ENCODE measurements around the gene CNGA1. TPM values are rescaled to one million over a fixed set of nuclear protein-coding genes. Genes with fewer than 3 reads are reported as not detected.
"Not testable (repeated sequence)": the region's sequence is repeated elsewhere in the genome, so short reads cannot be mapped to it uniquely, and the experiment has no call there.

The CNGA1 gene
- total RNA-seq, 1 experiment from 2014 or later: 0.05 TPM

DNA sequence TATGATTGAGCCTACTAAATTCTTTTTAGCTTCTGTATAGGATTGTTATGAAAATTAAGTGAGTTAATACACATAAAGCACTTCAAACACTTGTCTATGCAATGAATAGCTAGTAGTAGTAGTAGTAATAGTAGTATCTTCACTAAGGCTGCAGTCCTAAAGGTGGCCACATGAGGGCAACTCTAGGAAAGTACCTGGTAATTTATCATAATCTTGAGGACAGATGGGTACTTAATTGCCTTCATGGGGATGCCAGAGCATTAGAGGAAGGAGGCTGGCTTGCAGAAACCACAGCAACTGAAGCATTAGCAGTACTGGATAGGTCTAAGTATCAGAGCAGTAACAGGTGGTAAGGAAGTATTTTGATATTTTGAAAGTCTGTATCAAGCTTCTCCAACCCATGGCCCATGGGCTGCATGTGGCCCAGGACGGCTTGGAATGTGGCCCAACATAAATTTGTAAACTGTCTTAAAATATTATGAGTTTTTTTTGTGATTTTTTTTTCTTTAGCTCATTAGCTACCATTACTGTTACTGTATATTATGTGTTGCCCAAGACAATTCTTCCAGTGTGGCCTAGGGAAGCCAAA is 17.4 kb upstream of the CNGA1 start:
- DNase-seq (ENCODE audit: low read depth, low spot score): peak; percentile 64
- in situ Hi-C loops (cut with HindIII; ENCODE audit: low pct_unique_long_range_greater_than_20kb, low sequenced_read_pairs): no loop called here

DNA sequence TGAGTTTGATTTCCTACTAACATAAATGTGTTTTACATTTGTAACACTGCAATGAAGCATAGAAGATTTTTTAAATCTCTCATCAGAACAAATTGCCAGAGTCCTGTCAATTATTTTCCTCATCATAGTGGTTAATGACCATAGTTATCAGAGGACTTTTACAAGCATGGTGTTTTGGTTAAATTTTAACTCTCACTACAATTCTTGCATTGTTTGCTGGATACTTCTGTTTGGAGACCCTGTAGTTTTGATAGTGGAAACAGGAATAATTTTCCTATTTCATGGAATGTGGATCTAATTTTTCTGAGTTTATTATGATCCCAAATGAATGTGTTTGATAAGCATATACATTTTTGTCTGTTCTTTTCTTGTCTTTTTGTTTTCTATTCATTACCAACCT is 16.9 kb upstream of the CNGA1 start:
- in situ Hi-C loops (cut with HindIII; ENCODE audit: low pct_unique_long_range_greater_than_20kb, low sequenced_read_pairs): no loop called here

DNA sequence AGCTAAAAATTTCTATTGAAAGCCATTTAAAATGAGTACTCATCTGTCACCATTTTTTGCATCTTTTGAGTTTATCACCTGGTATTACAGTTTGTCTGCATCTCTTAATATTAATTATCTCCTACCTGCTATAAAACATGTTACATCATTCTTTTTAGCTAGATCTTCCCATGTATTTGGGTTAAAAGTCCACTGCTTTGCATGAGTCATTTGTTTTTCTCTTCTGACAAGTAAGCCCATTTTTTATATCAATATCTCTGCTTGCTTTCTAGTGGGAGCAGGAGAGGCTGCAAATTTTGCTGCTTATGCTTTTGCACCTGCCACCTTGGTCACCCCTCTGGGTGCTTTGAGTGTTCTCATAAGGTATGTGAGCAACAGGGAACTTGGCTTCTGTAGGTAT is 16.2 kb upstream of the CNGA1 start:
- in situ Hi-C loops (cut with HindIII; ENCODE audit: low pct_unique_long_range_greater_than_20kb, low sequenced_read_pairs): no loop called here
- DNase-seq (ENCODE audit: low read depth, low spot score): no peak

More for the DNA sequence above, 16.9 kb upstream of the CNGA1 start:
- no peak for DNase-seq (ENCODE audit: low read depth, low spot score)

DNA sequence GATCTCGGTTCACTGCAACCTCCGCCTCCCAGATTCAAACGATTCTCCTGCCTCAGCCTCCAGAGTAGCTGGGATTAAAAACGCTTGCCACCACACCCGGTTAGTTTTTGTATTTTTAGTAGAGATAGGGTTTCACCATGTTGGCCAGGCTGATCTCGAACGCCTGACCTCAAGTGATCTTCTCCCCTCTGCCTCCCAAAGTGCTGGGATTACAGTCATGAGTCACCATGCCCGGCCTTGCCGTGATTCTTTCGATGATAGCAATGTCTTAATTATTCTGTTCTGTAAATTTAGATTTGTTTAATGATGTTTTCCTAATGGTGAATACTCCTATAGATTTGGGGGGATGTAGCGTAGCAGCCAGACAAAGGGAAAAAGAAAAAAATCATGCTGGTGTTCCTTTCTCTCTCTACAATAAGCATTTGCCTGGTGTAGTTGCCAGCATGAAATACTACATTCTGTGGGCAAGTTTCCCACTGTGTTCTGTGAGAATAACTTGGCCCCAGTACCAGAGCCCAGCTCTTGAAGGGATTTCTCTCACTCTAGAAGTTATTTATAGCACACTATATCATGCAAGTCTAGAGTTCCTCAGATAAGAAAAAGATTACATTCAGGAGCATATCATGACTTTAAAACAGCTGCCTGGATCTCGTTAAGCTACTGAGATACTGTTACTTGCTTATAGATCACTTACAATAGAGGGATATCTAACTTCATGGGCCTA is 15.5 kb upstream of the CNGA1 start:
- no peak for DNase-seq (ENCODE audit: low read depth, low spot score)
- in situ Hi-C loops (cut with HindIII; ENCODE audit: low pct_unique_long_range_greater_than_20kb, low sequenced_read_pairs): no loop called here

DNA sequence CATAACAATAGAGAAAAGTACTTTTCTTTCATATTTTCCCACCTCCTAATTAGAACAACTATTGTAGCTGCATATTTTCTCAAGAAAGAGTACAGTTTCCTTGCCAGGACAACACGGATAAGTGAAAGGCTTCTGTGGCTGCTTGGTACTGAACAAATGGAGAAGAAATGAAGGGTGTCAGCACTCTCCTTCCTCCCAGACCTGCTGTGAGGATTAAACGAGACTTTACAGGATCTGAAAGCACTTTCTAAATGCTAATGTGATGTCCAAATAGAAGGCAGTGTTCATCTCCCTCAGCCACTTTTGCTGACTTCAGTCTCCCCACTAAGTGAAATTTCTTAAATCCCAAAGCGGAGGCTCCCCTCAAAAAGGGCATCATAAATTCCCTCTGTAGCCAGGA is 14.0 kb upstream of the CNGA1 start:
- in situ Hi-C loops (cut with HindIII; ENCODE audit: low pct_unique_long_range_greater_than_20kb, low sequenced_read_pairs): no loop called here

DNA sequence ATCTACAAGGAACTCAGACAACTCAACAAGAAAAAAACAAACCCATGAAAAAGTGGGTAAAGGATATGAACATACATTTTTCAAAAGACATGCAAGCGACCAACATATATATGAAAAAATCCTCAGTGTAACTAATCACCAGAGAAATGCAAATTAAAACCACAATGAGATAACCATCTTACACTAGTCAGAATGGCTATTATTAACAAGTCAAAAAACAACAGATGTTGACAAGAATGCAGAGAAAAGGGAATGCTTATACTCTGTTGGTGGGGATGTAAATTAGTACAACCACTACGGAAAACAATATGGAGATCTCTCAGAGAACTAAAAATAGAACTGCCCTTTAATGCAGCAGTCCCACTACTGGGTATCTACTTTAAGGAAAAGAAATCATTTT is 12.2 kb upstream of the CNGA1 start:
- DNase-seq (ENCODE audit: low read depth, low spot score): no peak
- in situ Hi-C loops (cut with HindIII; ENCODE audit: low pct_unique_long_range_greater_than_20kb, low sequenced_read_pairs): no loop called here

More for the DNA sequence above, 14.0 kb upstream of the CNGA1 start:
- no peak for DNase-seq (ENCODE audit: low read depth, low spot score)

DNA sequence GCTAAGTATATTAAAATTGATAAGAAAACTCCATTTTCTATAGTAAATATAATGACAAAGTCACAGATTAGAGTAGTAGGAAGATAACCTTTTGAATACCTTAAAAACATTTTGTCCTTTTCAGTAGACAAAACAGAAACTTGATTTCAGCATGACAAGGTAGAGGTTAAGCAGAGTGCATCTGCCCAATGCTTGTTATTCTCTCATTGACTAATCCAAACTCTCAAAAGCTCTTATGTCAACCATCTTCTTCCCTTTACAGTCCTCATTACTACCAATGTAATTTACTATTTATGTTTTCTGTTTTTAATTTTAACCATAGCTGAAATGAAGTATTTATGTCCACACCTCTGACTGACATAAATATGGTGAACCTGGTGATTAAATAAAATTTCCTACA is 11.2 kb upstream of the CNGA1 start:
- in situ Hi-C loops (cut with HindIII; ENCODE audit: low pct_unique_long_range_greater_than_20kb, low sequenced_read_pairs): no loop called here
- DNase-seq (ENCODE audit: low read depth, low spot score): no peak

DNA sequence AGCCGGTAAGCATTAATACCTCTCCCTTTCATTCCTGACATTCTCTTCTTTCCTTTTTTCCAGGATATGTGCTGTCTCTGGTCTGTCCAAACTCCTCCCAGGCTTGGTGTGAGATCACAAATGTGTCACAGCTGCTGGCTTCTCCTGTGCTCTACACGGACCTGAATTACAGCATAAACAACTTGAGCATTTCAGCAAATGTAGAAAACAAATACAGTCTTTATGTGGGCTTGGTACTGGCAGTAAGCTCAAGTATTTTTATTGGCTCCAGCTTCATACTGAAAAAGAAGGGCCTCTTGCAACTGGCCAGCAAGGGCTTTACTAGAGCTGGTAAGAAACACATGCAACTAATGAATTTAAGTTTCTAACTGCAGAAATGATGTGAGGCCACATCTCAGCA is 8.5 kb upstream of the CNGA1 start:
- peak; percentile 53 for DNase-seq (ENCODE audit: low read depth, low spot score)
- in situ Hi-C loops (cut with HindIII; ENCODE audit: low pct_unique_long_range_greater_than_20kb, low sequenced_read_pairs): no loop called here

DNA sequence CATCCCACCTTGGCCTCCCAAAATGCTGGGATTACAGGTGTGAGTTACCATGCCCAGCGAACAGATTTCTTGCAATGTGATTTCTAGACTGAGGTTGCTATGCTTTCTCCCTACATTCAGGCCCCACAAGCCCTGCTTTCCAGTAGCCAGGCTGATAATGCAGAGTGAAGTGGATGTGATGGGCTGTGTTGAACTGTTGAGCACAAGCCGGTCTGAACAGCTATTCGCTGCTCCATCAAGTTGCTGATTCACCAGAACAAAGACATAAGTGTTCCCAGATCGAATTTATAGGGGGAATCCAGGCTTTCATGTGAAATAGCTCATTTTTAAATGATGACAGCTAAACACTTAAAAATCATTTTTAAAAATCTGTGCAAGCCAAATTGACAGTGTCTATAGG is 8.0 kb upstream of the CNGA1 start:
- DNase-seq (ENCODE audit: low read depth, low spot score): no peak
- in situ Hi-C loops (cut with HindIII; ENCODE audit: low pct_unique_long_range_greater_than_20kb, low sequenced_read_pairs): no loop called here

DNA sequence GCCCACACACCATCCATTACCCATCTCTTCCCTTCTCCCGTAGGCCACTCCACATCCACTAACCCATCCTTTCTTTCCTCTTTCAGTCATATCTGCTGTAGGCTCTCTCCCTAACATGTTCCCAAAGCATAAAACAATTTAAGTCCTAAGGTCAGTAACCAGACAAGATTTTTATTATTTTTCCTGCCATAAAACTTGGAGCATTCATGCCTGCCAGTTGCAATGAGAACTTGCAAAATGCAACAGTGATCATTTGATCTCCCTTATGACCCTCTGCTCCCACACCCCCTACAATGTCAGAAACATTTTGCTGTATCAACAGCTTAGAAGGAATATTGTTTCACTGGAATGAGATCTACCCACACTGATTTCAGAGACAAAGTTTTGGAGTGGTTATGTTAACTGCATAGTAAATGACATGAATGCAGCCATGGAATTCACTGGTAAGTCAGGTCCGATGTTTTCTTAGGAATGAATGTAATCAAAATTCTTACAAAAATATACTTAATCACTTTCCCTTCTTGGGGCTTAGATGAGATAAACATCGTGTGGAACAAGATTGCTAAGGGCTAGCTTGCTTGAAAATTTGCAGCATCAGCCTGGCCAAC is 5.8 kb upstream of the CNGA1 start:
- no peak for DNase-seq (ENCODE audit: low read depth, low spot score)
- in situ Hi-C loops (cut with HindIII; ENCODE audit: low pct_unique_long_range_greater_than_20kb, low sequenced_read_pairs): no loop called here

DNA sequence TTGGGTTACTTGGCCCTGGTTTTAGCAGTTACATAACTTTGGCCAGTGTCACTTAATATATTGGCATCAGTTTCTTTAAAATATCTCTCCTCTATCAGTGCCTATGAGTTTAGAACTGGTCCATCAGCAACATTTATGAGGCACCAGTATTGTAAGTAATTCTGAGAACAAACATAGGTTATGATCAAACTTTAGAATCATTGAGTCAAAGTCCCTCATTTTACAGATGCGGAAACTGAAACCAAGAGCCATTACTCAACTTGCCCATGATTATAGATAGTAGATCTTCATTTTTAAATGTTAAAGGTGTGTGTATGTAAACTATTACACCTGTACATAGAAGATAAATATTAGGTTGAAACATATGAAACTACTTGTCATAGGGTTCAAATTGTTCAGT is 4.6 kb upstream of the CNGA1 start:
- DNase-seq (ENCODE audit: low read depth, low spot score): no peak
- in situ Hi-C loops (cut with HindIII; ENCODE audit: low pct_unique_long_range_greater_than_20kb, low sequenced_read_pairs): no loop called here

DNA sequence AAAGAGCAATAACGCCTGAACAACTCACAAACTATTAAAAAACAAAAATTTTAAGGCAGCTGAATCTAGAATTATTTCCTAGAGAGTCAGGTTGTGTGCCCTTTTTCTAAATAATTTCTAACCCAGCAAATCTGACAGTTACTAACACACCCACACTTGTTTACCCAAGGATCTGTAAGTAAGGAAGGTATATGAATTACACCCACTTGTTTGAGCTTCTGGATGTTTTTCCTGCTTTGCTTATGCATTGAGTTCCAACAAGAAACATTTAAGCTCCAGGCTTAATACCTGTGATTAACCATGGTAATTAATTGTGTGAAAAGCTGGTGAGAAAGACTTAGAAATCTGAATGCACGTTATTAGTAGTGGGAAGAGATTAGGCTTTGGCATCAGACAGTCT is 1.6 kb upstream of the CNGA1 start:
- in situ Hi-C loops (cut with HindIII; ENCODE audit: low pct_unique_long_range_greater_than_20kb, low sequenced_read_pairs): no loop called here
- no peak for DNase-seq (ENCODE audit: low read depth, low spot score)

DNA sequence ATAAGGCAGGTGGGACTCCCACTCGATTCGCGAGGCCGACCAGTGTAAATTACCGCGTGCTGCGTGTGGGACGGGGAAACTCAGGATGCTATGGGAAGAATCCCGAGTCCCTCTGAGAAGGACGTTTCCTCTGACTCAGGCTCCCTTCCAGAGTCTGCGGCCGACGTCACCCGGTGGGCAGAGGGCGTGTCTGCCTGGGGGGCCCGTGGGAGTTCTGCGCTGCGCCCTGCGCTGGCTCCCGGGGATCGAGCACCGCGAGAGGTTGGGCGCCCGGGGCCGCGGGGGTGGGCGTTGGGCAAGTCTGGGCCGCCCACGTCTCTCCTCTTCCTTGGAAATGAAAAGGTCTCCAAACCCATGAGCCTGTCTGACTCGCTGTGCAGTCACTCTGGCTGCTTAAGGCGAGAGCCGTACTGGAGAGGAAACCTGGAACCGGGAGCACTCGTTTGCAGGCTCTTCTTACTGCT is 659 bp upstream of the CNGA1 start:
- in situ Hi-C loops (cut with HindIII; ENCODE audit: low pct_unique_long_range_greater_than_20kb, low sequenced_read_pairs): no loop called here
- DNase-seq (ENCODE audit: low read depth, low spot score): no peak

DNA sequence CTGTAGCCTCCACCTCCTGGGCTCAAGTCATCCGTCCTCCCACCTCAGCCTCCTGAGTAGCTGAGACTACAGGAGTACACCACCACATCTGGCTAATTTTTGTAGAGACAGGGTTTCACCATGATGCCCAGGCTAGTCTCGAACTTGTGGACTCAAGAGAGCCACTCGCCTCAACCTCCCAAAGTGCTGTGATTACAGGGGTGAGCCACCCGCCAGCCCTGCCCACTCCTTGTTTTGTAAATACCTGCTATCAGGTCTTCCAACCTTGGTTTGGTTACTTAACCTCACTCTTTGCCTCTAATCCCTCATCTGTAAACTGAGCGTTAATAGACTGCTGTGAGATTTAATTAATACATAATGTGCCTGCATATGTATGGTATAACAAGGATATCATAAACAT is 803 bp downstream of the CNGA1 start:
- DNase-seq (ENCODE audit: low read depth, low spot score): no peak
- in situ Hi-C loops (cut with HindIII; ENCODE audit: low pct_unique_long_range_greater_than_20kb, low sequenced_read_pairs): no loop called here

DNA sequence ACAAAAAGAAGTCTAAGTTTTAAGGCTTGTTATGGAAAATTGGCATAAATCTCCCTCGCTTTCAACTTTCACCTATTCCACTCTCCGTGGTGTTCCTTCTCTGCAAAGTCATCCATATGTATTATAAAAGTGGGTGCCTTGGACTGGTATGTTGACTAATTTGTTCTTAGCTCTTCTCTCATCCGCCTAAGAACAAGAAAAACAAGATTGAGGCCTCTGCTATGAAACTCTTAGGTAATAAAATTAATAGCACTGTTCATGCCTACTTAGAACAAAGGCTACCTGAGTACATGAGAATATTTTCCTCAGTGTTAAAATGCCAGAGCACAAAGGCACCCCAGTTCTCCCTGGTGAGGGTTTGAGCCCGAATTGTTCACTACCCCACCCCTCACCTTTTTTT is 1.3 kb downstream of the CNGA1 start:
- in situ Hi-C loops (cut with HindIII; ENCODE audit: low pct_unique_long_range_greater_than_20kb, low sequenced_read_pairs): no loop called here
- DNase-seq (ENCODE audit: low read depth, low spot score): no peak

DNA sequence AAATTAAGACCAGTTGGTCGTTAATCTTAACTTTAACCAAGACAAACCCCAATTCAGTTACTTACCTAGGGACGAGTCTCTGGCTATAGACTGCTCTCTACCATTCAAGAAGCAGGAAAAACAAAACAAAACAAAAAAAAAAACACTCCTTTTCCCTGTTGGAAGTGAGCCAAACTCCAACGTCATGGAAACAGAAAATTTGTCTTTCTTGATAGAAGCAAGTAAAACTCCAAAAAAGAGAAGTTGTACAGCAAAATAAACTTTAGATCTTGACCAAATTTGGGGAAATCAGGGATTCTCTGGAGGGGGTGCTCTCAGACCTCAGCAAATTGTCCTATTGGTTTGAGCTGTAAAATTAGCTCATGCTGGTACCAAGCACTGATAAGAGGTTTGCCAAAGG is 3.7 kb downstream of the CNGA1 start:
- in situ Hi-C loops (cut with HindIII; ENCODE audit: low pct_unique_long_range_greater_than_20kb, low sequenced_read_pairs): no loop called here
- no peak for DNase-seq (ENCODE audit: low read depth, low spot score)

DNA sequence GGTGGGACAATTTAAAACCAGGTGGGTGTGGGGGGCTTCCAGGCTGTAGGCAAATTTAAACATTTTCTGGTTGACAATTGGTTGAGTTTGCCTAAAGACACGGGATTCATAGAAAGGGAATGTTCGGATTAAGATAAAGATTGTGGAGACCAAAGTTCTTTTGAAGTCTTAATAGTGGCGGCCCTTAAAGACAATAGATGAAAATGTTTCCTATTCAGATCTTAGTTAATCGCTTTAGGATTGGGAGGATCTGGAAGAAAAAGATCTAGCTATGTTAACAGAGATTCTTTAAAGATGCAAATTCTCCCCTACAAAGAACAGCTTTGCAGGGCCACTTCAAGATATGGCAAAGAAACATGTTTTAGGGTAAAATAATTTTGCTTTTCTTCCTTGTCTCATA is 4.8 kb downstream of the CNGA1 start:
- no peak for DNase-seq (ENCODE audit: low read depth, low spot score)
- in situ Hi-C loops (cut with HindIII; ENCODE audit: low pct_unique_long_range_greater_than_20kb, low sequenced_read_pairs): no loop called here

DNA sequence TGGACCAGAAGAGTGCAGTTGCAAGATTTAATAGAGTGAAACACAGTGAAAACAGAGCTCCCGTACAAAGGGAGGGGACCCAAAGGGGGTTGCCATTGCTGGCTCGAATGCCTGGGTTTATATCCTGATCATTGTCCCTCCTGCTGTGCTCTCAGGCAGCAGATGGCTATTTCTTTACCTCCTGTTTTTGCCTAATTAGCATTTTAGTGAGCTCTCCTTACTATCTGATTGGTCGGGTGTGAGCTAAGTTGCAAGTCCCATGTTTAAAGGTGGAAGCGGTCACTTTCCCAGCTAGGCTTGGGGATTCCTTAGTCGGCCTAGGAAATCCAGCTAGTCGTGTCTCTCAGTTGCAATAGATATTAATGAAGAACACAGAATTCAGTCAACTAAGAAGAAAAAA is 5.6 kb downstream of the CNGA1 start:
- in situ Hi-C loops (cut with HindIII; ENCODE audit: low pct_unique_long_range_greater_than_20kb, low sequenced_read_pairs): not testable (repeated sequence)

DNA sequence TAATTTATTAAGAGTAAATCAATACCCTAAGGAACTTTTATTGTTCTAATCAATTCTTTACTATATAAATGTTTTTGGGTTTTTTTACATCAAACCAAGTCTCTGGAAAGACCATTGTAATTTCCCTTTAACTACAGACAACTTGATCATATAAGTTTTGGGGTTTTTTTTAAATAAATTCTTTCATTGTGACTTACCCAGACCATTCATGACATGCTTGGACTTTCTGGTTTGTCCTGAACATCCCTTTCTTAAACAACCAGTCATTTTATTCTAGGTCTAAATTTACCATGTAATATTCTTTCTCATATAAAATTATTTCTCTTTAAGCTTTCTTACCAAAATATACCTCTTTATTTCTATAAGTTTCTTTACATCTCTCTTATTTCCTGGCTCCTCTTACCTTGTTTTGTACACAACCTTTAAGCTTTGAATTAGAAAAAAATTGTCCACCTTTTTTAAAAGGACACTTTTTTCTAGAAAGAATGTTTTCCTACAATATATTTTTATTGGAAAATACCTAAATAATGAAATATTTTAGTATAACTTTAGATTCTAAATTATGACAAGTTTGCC is 8.4 kb downstream of the CNGA1 start:
- no peak for DNase-seq (ENCODE audit: low read depth, low spot score)
- in situ Hi-C loops (cut with HindIII; ENCODE audit: low pct_unique_long_range_greater_than_20kb, low sequenced_read_pairs): no loop called here

More for the DNA sequence above, 5.6 kb downstream of the CNGA1 start:
- DNase-seq (ENCODE audit: low read depth, low spot score): not testable (repeated sequence)
